ENCODE results near the gene FARS2. TPM values are rescaled to one million over a fixed set of nuclear protein-coding genes. Genes with fewer than 3 reads are reported as not detected.

FARS2 gene
- total RNA-seq, 1 experiment from 2014 or later = 13.8 TPM

GRCh38 chr6:5271926-5272325 lies 10.6 kb downstream of the FARS2 start:
- RAD21 ChIA-PET (ENCODE audit: low non-redundant PET in 1 of 2, low total read pairs in 2 of 2, uncharacterized antibody in 2 of 2, unreplicated experiment in 2 of 2) = no interaction called here
- Histone ChIP-seq H3K4me1 (ENCODE audit: control insufficient read depth in 1 of 2, insufficient read depth in 2 of 2, low read length in 2 of 2) (no peaks in the 10 kb centered on the region), H3K9me2 (ENCODE audit: insufficient read depth) (no peaks in the 10 kb centered on the region), H2AFZ (ENCODE audit: low read depth, low read length, poor library complexity, severe bottlenecking) (no peak overlapping the region), H3K9ac (ENCODE audit: low read length) (no peak overlapping the region), H3K27me3 (ENCODE audit: insufficient read depth, low read length) (no peaks in the 10 kb centered on the region), H3K27ac (ENCODE audit: low read depth, low read length) (no peak overlapping the region), H3K9me3 (ENCODE audit: control insufficient read depth in 1 of 2, insufficient read depth in 1 of 2, low read depth in 1 of 2, low read length in 2 of 2) (no peaks in the 10 kb centered on the region), H3K36me3 (ENCODE audit: control insufficient read depth in 1 of 2, insufficient read depth in 2 of 2, low read length in 2 of 2) (no peaks in the 10 kb centered on the region), H3K4me3 (replicated peaks in 1 of 2; ENCODE audit: low read depth in 1 of 2, low read length in 2 of 2) (no peak overlapping the region), H3K79me2 (ENCODE audit: insufficient read depth, low read length) (peaks cover 11% of the 10 kb centered on the region), H3K4me2 (ENCODE audit: low read length) (no peak overlapping the region), H4K20me1 (ENCODE audit: insufficient read depth) (no peaks in the 10 kb centered on the region)
- DNase-seq (ENCODE audit: low read depth, low spot score) (no peak), ATAC-seq (no peak)
- CTCF ChIA-PET = interaction anchor here (0.9 kb wide), 1 partner anchor 31 kb away, joined by 3 read pairs; no protein-coding TSS in a partner anchor
- intact Hi-C loops (cut with micrococcal nuclease) = no loop called here
- POLR2A ChIA-PET = no interaction called here
- no TSS peak for BruUV-seq (replicated peaks)
- TF ChIP-seq JUND (IDR thresholded peaks at IDR 0.05) (no peak), MAX (IDR thresholded peaks at IDR 0.05) (no peak), FOSL1 (IDR thresholded peaks at IDR 0.05; ENCODE audit: low read depth) (no peak), ZFX (IDR thresholded peaks at IDR 0.05) (no peak), CTCF (IDR thresholded peaks at IDR 0.05 in 2 of 3, conservative IDR thresholded peaks at IDR 0.05 in 1 of 3; ENCODE audit: borderline replicate concordance in 1 of 3, insufficient read depth in 1 of 3, low read depth in 2 of 3, low read length in 2 of 3) (no peak), EZH2 (IDR thresholded peaks at IDR 0.05) (no peak), POLR2AphosphoS5 (IDR thresholded peaks at IDR 0.05; ENCODE audit: low read depth, low read length) (no peak), SRF (IDR thresholded peaks at IDR 0.05; ENCODE audit: low read depth) (no peak)

- ChIA-PET RAD21 (ENCODE audit: low non-redundant PET in 1 of 2, low total read pairs in 2 of 2, uncharacterized antibody in 2 of 2, unreplicated experiment in 2 of 2) (no interaction called here), CTCF (no interaction called here), POLR2A (no interaction called here)
- H3K4me3 ChIP-seq (replicated peaks in 1 of 2; ENCODE audit: low read depth in 1 of 2, low read length in 2 of 2) = no peak overlapping the region
- no peak for TF ChIP-seq JUND (IDR thresholded peaks at IDR 0.05)
- no peak for TF ChIP-seq CTCF (IDR thresholded peaks at IDR 0.05 in 2 of 3, conservative IDR thresholded peaks at IDR 0.05 in 1 of 3; ENCODE audit: borderline replicate concordance in 1 of 3, insufficient read depth in 1 of 3, low read depth in 2 of 3, low read length in 2 of 3)
- TF ChIP-seq EGR1 (IDR thresholded peaks at IDR 0.05; ENCODE audit: low read depth) = no peak
- TF ChIP-seq SIN3A (IDR thresholded peaks at IDR 0.05; ENCODE audit: low read depth) = no peak
- no peak for TF ChIP-seq POLR2A (IDR thresholded peaks at IDR 0.05; ENCODE audit: borderline replicate concordance, extremely low read depth, insufficient read depth, insufficient read length)
- no peak for TF ChIP-seq FOSL1 (IDR thresholded peaks at IDR 0.05; ENCODE audit: low read depth)
- TF ChIP-seq ELF1 (IDR thresholded peaks at IDR 0.05; ENCODE audit: borderline replicate concordance, low read depth) = no peak
- TF ChIP-seq ATF3 (IDR thresholded peaks at IDR 0.05) = no peak
- TF ChIP-seq RAD21 (IDR thresholded peaks at IDR 0.05; ENCODE audit: low read depth) = no peak
- TF ChIP-seq YY1 (IDR thresholded peaks at IDR 0.05; ENCODE audit: extremely low read depth, insufficient replicate concordance, low read depth, low read length) = no peak
- TF ChIP-seq CBX3 (IDR thresholded peaks at IDR 0.05; ENCODE audit: low read depth) = no peak
- no peak for ATAC-seq
- intact Hi-C loops (cut with micrococcal nuclease) = no loop called here
- no peak overlapping the region for H2AFZ ChIP-seq (ENCODE audit: low read depth, low read length, poor library complexity, severe bottlenecking)
- no peaks in the 10 kb centered on the region; a peak in 1 of 4 replicates for H3K36me3 ChIP-seq (ENCODE audit: control insufficient read depth in 1 of 2, insufficient read depth in 2 of 2, low read length in 2 of 2)
- H3K9ac ChIP-seq (ENCODE audit: low read length) = no peak overlapping the region
- DNase-seq (ENCODE audit: low read depth, low spot score) = no peak
- no peaks in the 10 kb centered on the region for H3K27me3 ChIP-seq (ENCODE audit: insufficient read depth, low read length)
- no peaks in the 10 kb centered on the region for H3K9me3 ChIP-seq (ENCODE audit: control insufficient read depth in 1 of 2, insufficient read depth in 1 of 2, low read depth in 1 of 2, low read length in 2 of 2)
- no peaks in the 10 kb centered on the region for H3K4me1 ChIP-seq (ENCODE audit: control insufficient read depth in 1 of 2, insufficient read depth in 2 of 2, low read length in 2 of 2)
- no TSS peak for BruUV-seq (replicated peaks)
- no peaks in the 10 kb centered on the region for H3K9me2 ChIP-seq (ENCODE audit: insufficient read depth)
- no peaks in the 10 kb centered on the region for H4K20me1 ChIP-seq (ENCODE audit: insufficient read depth)
- no peak overlapping the region for H3K4me2 ChIP-seq (ENCODE audit: low read length)
- H3K27ac ChIP-seq (ENCODE audit: low read depth, low read length) = no peak overlapping the region
- peaks cover 11% of the 10 kb centered on the region for H3K79me2 ChIP-seq (ENCODE audit: insufficient read depth, low read length)
These were observed 12.9 kb downstream of the FARS2 start for GRCh38 chr6:5274231-5274630.

Data from HCT116 (cell line).